HCT116 (cell line): Measurements from ENCODE around the gene DNMT3A. TPM values are rescaled to one million over a fixed set of nuclear protein-coding genes. Genes with fewer than 3 reads are reported as not detected.

Experiments used
- ATAC-seq: fragments of 200-7000 bp; cut with Tn5 transposase; 2 replicates; pipeline ENCODE4 v1.9.1; 2020; ENCODE audit warnings: mild to moderate bottlenecking, moderate library complexity
- BruUV-seq: library from RNA; stranded (reverse); fragments of 400-500 nt; replicated peaks from 2 replicates; lab custom pipeline; 2021; lab: Mats Ljungman, UMichigan
- CTCF ChIA-PET: fragments of 300-600 bp; sonication (Branson Sonifier 250); formaldehyde crosslinking; loops from one replicate; lab custom pipeline; 2021; ENCODE audit warnings: antibody characterized with exemption; lab: Charles Lee
- POLR2A ChIA-PET: fragments of 300-600, 350-600 bp; sonication (Branson Sonifier 250); formaldehyde crosslinking; loops from one replicate; lab custom pipeline; 2021; ENCODE audit warnings: antibody characterized with exemption; lab: Charles Lee
- RAD21 ChIA-PET, 2 experiments: fragments of 300-600 bp; sonication (Branson Sonifier 250); formaldehyde crosslinking; loops; one replicate each; lab custom pipeline; 2023; ENCODE audit warnings: low total read pairs in 2 of 2; ENCODE audit not compliant: uncharacterized antibody in 2 of 2, unreplicated experiment in 2 of 2, low non-redundant PET in 1 of 2; lab: Charles Lee
- DNase-seq: peaks from one replicate; pipeline ENCODE4 v3.0.0-alpha.2; 2010; ENCODE audit warnings: low read depth, low spot score
- H2AFZ ChIP-seq: fragments of 200-600 bp; shearing (Covaris generic), sonication (generic); 2 replicates; pipeline ENCODE4 v1.6.1; 2017; ENCODE audit warnings: low read depth, mixed run types, mixed read lengths, antibody characterized with exemption, low read length; ENCODE audit not compliant: poor library complexity, severe bottlenecking
- H3K27ac ChIP-seq: 2 replicates; pipeline ENCODE4 v1.5.1; 2012; ENCODE audit warnings: low read depth, low read length
- H3K27me3 ChIP-seq: fragments of 200-600 bp; sonication (generic); 2 replicates; pipeline ENCODE4 v1.6.1; 2016; ENCODE audit warnings: mixed run types, low read length, mixed read lengths; ENCODE audit not compliant: insufficient read depth
- H3K36me3 ChIP-seq, 2 experiments: fragments of 200-500 bp in 1 of 2; fragments of 200-600 bp in 1 of 2; sonication (Bioruptor generic) in 1 of 2; sonication (generic) in 1 of 2; 2 replicates each; pipeline versions ENCODE4 v1.5.1 to v1.6.1; 2014 to 2016; ENCODE audit warnings: low read length in 2 of 2, inconsistent platforms in 1 of 2, mixed read lengths in 1 of 2, mixed run types in 1 of 2; ENCODE audit not compliant: insufficient read depth in 2 of 2, control insufficient read depth in 1 of 2
- H3K4me1 ChIP-seq, 2 experiments: fragments of 200-600 bp in 1 of 2; sonication (generic) in 1 of 2; 2 replicates each; pipeline versions ENCODE4 v1.5.1 to v1.6.1; 2012 to 2017; ENCODE audit warnings: low read length in 2 of 2, inconsistent platforms in 1 of 2, mild to moderate bottlenecking in 1 of 2, mixed read lengths in 1 of 2, mixed run types in 1 of 2, moderate library complexity in 1 of 2; ENCODE audit not compliant: insufficient read depth in 2 of 2, control insufficient read depth in 1 of 2
- H3K4me2 ChIP-seq: fragments of 200-600 bp; sonication (generic); 2 replicates; pipeline ENCODE4 v1.6.1; 2017; ENCODE audit warnings: mixed run types, low read length, mixed read lengths
- H3K4me3 ChIP-seq, 2 experiments: fragments of 200-600 bp in 1 of 2; sonication (generic) in 1 of 2; replicated peaks in 1 of 2; 2 replicates each; pipeline ENCODE4 v1.5.1; 2011 to 2016; ENCODE audit warnings: low read length in 2 of 2, control low read depth in 1 of 2, low read depth in 1 of 2, mild to moderate bottlenecking in 1 of 2, mixed read lengths in 1 of 2, mixed run types in 1 of 2
- H3K79me2 ChIP-seq: fragments of 200-600 bp; sonication (generic); 2 replicates; pipeline ENCODE4 v1.6.1; 2017; ENCODE audit warnings: mild to moderate bottlenecking, mixed run types, low read length, moderate library complexity, mixed read lengths; ENCODE audit not compliant: insufficient read depth
- H3K9ac ChIP-seq: fragments of 200-600 bp; sonication (generic); 2 replicates; pipeline ENCODE4 v1.6.1; 2016; ENCODE audit warnings: low read length, mixed read lengths
- H3K9me2 ChIP-seq: fragments of 200-600 bp; sonication (generic), shearing (Covaris generic); 2 replicates; pipeline ENCODE4 v1.6.1; 2017; ENCODE audit warnings: mixed run types, mild to moderate bottlenecking, moderate library complexity; ENCODE audit not compliant: insufficient read depth
- H3K9me3 ChIP-seq, 2 experiments: fragments of 200-500 bp in 1 of 2; fragments of 200-600 bp in 1 of 2; sonication (Bioruptor generic) in 1 of 2; sonication (generic) in 1 of 2; 2 replicates each; pipeline ENCODE4 v1.6.1; 2014 to 2017; ENCODE audit warnings: low read length in 2 of 2, mixed read lengths in 2 of 2, inconsistent platforms in 1 of 2, low read depth in 1 of 2, mild to moderate bottlenecking in 1 of 2, mixed run types in 1 of 2, moderate library complexity in 1 of 2; ENCODE audit not compliant: control insufficient read depth in 1 of 2, insufficient read depth in 1 of 2
- H4K20me1 ChIP-seq: fragments of 200-600 bp; sonication (generic), shearing (Covaris generic); 2 replicates; pipeline ENCODE4 v1.6.1; 2017; ENCODE audit warnings: mixed run types, mild to moderate bottlenecking, moderate library complexity; ENCODE audit not compliant: insufficient read depth
- CBX3 ChIP-seq: IDR thresholded peaks from 2 replicates; pipeline ENCODE4 v1.6.1; 2012; ENCODE audit warnings: low read depth
- EGR1 ChIP-seq: IDR thresholded peaks from 2 replicates; pipeline ENCODE4 v1.6.1; 2012; ENCODE audit warnings: low read depth
- ELF1 ChIP-seq: IDR thresholded peaks from 2 replicates; pipeline ENCODE4 v1.6.1; 2012; ENCODE audit warnings: low read depth, borderline replicate concordance
- EZH2 ChIP-seq: fragments of 200-600 bp; sonication (generic); IDR thresholded peaks from 2 replicates; pipeline ENCODE4 v1.6.1; 2017; ENCODE audit warnings: antibody characterized with exemption, mixed run types
- EZH2phosphoT487 ChIP-seq: fragments of 200-600 bp; IDR thresholded peaks from 2 replicates; pipeline ENCODE4 v1.6.1; 2018; ENCODE audit warnings: antibody characterized with exemption, borderline replicate concordance
- FOSL1 ChIP-seq: IDR thresholded peaks from 2 replicates; pipeline ENCODE4 v1.6.1; 2012; ENCODE audit warnings: low read depth
- JUND ChIP-seq: IDR thresholded peaks from 2 replicates; pipeline ENCODE4 v1.6.1; 2012
- POLR2A ChIP-seq: IDR thresholded peaks from 2 replicates; pipeline ENCODE4 v1.7.0; 2011; ENCODE audit warnings: borderline replicate concordance; ENCODE audit not compliant: insufficient read depth, insufficient read length; ENCODE audit errors: extremely low read depth
- POLR2AphosphoS5 ChIP-seq: IDR thresholded peaks from 2 replicates; pipeline ENCODE4 v1.6.1; 2011; ENCODE audit warnings: mild to moderate bottlenecking, low read depth, low read length, moderate library complexity
- SP1 ChIP-seq: IDR thresholded peaks from 2 replicates; pipeline ENCODE4 v1.6.1; 2012; ENCODE audit warnings: low read depth
- SRF ChIP-seq: IDR thresholded peaks from 2 replicates; pipeline ENCODE4 v1.6.1; 2012; ENCODE audit warnings: low read depth
- YY1 ChIP-seq: IDR thresholded peaks from 2 replicates; pipeline ENCODE4 v1.6.1; 2011; ENCODE audit warnings: low read length, low read depth, moderate library complexity, mild to moderate bottlenecking; ENCODE audit not compliant: insufficient replicate concordance; ENCODE audit errors: extremely low read depth
- ZNF274 ChIP-seq: fragments of 200-500 bp; sonication (Bioruptor generic); IDR thresholded peaks from 2 replicates; pipeline ENCODE4 v1.6.1; 2014; ENCODE audit warnings: mild to moderate bottlenecking, low read depth, low read length, inconsistent platforms
- intact Hi-C: fragments of 100-400 bp; cut with micrococcal nuclease; formaldehyde crosslinking; loops from 2 replicates; pipeline ENCODE4 v1.10.0; 2022
- total RNA-seq: library from RNA; stranded (reverse); gene quantifications from one replicate; pipeline ENCODE4 v1.2.1, GENCODE V29; 2021; ENCODE audit not compliant: unreplicated experiment
- TF ChIP-seq, protein P1 (sequence below): IDR thresholded peaks from 2 replicates; pipeline ENCODE4 v1.6.1; 2012
- TF ChIP-seq, protein P2 (sequence below): IDR thresholded peaks from 2 replicates; pipeline ENCODE4 v1.6.1; 2012; ENCODE audit warnings: low read depth
- TF ChIP-seq, protein P3 (sequence below): IDR thresholded peaks from 2 replicates; pipeline ENCODE4 v1.6.1; 2012
- TF ChIP-seq, protein P4 (sequence below): IDR thresholded peaks from 2 replicates; pipeline ENCODE4 v1.6.1; 2011; ENCODE audit warnings: mild to moderate bottlenecking, low read length, moderate library complexity; ENCODE audit not compliant: insufficient replicate concordance; ENCODE audit errors: extremely low read depth

The DNMT3A gene
- total RNA-seq, 1 experiment from 2014 or later = 14.3 TPM

DNA sequence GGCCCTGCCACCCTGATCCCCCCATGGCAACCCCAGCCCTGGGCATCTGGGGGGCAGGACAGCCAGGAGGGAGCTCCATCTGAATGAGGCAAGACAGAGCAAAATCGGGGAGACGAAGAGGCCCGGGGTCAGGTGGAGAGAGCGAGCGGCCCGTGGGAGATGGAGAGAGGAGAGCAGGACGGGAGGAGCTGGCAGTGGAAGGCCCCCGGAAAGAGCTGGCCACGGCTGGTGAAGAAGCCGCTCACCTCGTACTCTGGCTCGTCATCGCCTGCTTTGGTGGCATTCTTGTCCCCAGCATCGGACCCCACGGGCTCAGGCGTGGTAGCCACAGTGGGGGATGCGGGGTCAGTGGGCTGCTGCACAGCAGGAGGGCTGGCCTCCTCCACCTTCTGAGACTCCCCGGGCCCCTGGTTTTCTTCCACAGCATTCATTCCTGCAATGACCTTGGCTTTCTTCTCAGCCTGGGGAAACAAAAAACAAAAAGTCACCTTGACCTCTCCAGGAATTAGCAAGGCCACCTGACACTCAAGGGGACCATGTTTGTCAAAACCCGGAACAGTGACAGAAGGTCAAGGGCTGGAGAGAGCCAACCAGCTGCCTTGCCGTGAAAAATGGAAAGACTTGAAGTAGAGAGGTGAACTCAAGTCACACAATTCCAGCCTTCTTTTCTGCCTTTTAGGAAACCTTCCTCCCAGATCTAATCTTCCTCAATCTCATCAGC, 93.8 kb downstream of the DNMT3A start:
- no peaks in the 10 kb centered on the region for H3K4me1 ChIP-seq
- H3K79me2 ChIP-seq = no peaks in the 10 kb centered on the region
- H3K4me3 ChIP-seq = no peak overlapping the region
- no peaks in the 10 kb centered on the region for H4K20me1 ChIP-seq
- H3K27me3 ChIP-seq = no peaks in the 10 kb centered on the region
- no peak overlapping the region for H2AFZ ChIP-seq
- intact Hi-C loops = no loop called here
- H3K36me3 ChIP-seq = no peaks in the 10 kb centered on the region; a peak in 2 of 4 replicates
- CTCF ChIA-PET = no interaction called here
- DNase-seq (no peak), ATAC-seq (no peak)
- POLR2A ChIA-PET = no interaction called here
- H3K9me3 ChIP-seq = no peaks in the 10 kb centered on the region
- TF ChIP-seq, protein P1, sequence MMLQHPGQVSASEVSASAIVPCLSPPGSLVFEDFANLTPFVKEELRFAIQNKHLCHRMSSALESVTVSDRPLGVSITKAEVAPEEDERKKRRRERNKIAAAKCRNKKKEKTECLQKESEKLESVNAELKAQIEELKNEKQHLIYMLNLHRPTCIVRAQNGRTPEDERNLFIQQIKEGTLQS = no peak
- TF ChIP-seq SP1 = no peak
- no peak for TF ChIP-seq SRF
- no peak for TF ChIP-seq ELF1
- TF ChIP-seq EZH2phosphoT487 = no peak
- no peak for TF ChIP-seq POLR2AphosphoS5
- TF ChIP-seq, protein P2, sequence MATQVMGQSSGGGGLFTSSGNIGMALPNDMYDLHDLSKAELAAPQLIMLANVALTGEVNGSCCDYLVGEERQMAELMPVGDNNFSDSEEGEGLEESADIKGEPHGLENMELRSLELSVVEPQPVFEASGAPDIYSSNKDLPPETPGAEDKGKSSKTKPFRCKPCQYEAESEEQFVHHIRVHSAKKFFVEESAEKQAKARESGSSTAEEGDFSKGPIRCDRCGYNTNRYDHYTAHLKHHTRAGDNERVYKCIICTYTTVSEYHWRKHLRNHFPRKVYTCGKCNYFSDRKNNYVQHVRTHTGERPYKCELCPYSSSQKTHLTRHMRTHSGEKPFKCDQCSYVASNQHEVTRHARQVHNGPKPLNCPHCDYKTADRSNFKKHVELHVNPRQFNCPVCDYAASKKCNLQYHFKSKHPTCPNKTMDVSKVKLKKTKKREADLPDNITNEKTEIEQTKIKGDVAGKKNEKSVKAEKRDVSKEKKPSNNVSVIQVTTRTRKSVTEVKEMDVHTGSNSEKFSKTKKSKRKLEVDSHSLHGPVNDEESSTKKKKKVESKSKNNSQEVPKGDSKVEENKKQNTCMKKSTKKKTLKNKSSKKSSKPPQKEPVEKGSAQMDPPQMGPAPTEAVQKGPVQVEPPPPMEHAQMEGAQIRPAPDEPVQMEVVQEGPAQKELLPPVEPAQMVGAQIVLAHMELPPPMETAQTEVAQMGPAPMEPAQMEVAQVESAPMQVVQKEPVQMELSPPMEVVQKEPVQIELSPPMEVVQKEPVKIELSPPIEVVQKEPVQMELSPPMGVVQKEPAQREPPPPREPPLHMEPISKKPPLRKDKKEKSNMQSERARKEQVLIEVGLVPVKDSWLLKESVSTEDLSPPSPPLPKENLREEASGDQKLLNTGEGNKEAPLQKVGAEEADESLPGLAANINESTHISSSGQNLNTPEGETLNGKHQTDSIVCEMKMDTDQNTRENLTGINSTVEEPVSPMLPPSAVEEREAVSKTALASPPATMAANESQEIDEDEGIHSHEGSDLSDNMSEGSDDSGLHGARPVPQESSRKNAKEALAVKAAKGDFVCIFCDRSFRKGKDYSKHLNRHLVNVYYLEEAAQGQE = no peak
- TF ChIP-seq, protein P3, sequence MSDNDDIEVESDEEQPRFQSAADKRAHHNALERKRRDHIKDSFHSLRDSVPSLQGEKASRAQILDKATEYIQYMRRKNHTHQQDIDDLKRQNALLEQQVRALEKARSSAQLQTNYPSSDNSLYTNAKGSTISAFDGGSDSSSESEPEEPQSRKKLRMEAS = no peak
- no peak for TF ChIP-seq CBX3
- TF ChIP-seq FOSL1 = no peak
- no peak for TF ChIP-seq POLR2A
- no peak for TF ChIP-seq EZH2
- TF ChIP-seq, protein P4, sequence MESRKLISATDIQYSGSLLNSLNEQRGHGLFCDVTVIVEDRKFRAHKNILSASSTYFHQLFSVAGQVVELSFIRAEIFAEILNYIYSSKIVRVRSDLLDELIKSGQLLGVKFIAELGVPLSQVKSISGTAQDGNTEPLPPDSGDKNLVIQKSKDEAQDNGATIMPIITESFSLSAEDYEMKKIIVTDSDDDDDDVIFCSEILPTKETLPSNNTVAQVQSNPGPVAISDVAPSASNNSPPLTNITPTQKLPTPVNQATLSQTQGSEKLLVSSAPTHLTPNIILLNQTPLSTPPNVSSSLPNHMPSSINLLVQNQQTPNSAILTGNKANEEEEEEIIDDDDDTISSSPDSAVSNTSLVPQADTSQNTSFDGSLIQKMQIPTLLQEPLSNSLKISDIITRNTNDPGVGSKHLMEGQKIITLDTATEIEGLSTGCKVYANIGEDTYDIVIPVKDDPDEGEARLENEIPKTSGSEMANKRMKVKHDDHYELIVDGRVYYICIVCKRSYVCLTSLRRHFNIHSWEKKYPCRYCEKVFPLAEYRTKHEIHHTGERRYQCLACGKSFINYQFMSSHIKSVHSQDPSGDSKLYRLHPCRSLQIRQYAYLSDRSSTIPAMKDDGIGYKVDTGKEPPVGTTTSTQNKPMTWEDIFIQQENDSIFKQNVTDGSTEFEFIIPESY = no peak
- TF ChIP-seq JUND = no peak
- no peak for TF ChIP-seq ZNF274
- no peak for TF ChIP-seq YY1
- no peak for TF ChIP-seq EGR1
- no peak overlapping the region for H3K9ac ChIP-seq
- RAD21 ChIA-PET = no interaction called here
- H3K9me2 ChIP-seq = no peaks in the 10 kb centered on the region
- H3K4me2 ChIP-seq = no peak overlapping the region
- no peak overlapping the region for H3K27ac ChIP-seq
- BruUV-seq = no TSS peak
